H1 (cell line): ENCODE results near the gene HOXA10. TPM values are rescaled to one million over a fixed set of nuclear protein-coding genes. Genes with fewer than 3 reads are reported as not detected.
A peak's percentile ranks its signal among the peaks of the same experiment; 100 is the strongest.

Experiments
- CTCF ChIP-seq, 3 experiments: IDR thresholded peaks; 1 replicate in 2 of 3; 2 replicates in 1 of 3; pipeline versions ENCODE4 v1.5.1 to v1.6.1; 2011; ENCODE audit warnings: low read length in 3 of 3, mild to moderate bottlenecking in 3 of 3, inconsistent platforms in 2 of 3, low read depth in 1 of 3, moderate library complexity in 1 of 3; ENCODE audit not compliant: insufficient read depth in 1 of 3; ENCODE audit errors: control extremely low read depth in 1 of 3
- GABPA ChIP-seq: IDR thresholded peaks from 2 replicates; pipeline ENCODE4 v1.6.1; 2011; ENCODE audit warnings: mild to moderate bottlenecking, low read length, moderate library complexity, borderline replicate concordance; ENCODE audit not compliant: insufficient read depth
- MAX ChIP-seq: IDR thresholded peaks from 2 replicates; pipeline ENCODE4 v1.6.1; 2012; ENCODE audit warnings: inconsistent platforms
- RAD21 ChIP-seq, 2 experiments: IDR thresholded peaks in 1 of 2; conservative IDR thresholded peaks in 1 of 2; 2 replicates each; pipeline ENCODE4 v1.6.1; 2011; ENCODE audit warnings: low read depth in 2 of 2, low read length in 2 of 2, improper control_type of control experiment in 1 of 2, inconsistent platforms in 1 of 2, mild to moderate bottlenecking in 1 of 2, moderate library complexity in 1 of 2
- SAP30 ChIP-seq: fragments of 300-600 bp; sonication (generic); IDR thresholded peaks from 2 replicates; pipeline ENCODE4 v1.7.1; 2012; ENCODE audit warnings: low read length, moderate library complexity, mild to moderate bottlenecking, inconsistent platforms; ENCODE audit not compliant: insufficient read depth, insufficient replicate concordance
- SUZ12 ChIP-seq: fragments of 200-600 bp; sonication (generic); IDR thresholded peaks from 2 replicates; pipeline ENCODE4 v1.6.1; 2012; ENCODE audit warnings: mild to moderate bottlenecking, inconsistent platforms, low read length, moderate library complexity, mixed read lengths
- TCF12 ChIP-seq: IDR thresholded peaks from 2 replicates; pipeline ENCODE4 v1.6.1; 2011; ENCODE audit warnings: low read depth, mild to moderate bottlenecking, low read length
- polyA plus RNA-seq, 7 experiments: library from polyadenylated mRNA; depleted of rRNA in 3 of 7; stranded (reverse) in 5 of 7; unstranded in 2 of 7; fragments of >200 nt in 5 of 7; fragments of 200-250 nt in 2 of 7; gene quantifications; 1 replicate in 5 of 7; 2 replicates in 1 of 7; 4 replicates in 1 of 7; pipeline versions ENCODE4 v1.2.1 to v1.2.3, GENCODE V29; 2011 to 2013; ENCODE audit warnings: missing spikeins in 2 of 7, mixed read lengths in 2 of 7
- total RNA-seq: library from RNA; stranded (reverse); fragmentation: NEBNext Ultra II Directional; extraction: Animal tissue kit (Norgen Biotek cat#: 25700); gene quantifications from 2 replicates; pipeline ENCODE4 v1.2.1, GENCODE V29; 2021

Gene HOXA10
- total and polyA plus RNA-seq, 2 of the 8 experiments (the other 6 are each of a cell fraction or from before 2014, with no cell fraction given) = not detected

- peak; percentile 48 to 66 for TF ChIP-seq RAD21 (IDR thresholded peaks at IDR 0.05 in 1 of 2, conservative IDR thresholded peaks at IDR 0.05 in 1 of 2; ENCODE audit: low read depth in 2 of 2, low read length in 2 of 2)
- peak; percentile 69; the same call in 1 of the 2 replicates for TF ChIP-seq TCF12
- TF ChIP-seq CTCF (IDR thresholded peaks at IDR 0.05; ENCODE audit: control extremely low read depth in 1 of 3, insufficient read depth in 1 of 3, low read depth in 1 of 3, low read length in 3 of 3) = peak in 2 of 3 experiments; percentile 78 to 83; a peak in 3 of 4 replicates
- peak; percentile 51 for TF ChIP-seq SUZ12
- TF ChIP-seq MAX = peak; percentile 23
- no peak for TF ChIP-seq SAP30
- 0 out of 2 replicates have a peak, but pooled peaks have one; percentile 17 for TF ChIP-seq GABPA
These were observed 23.4 kb downstream of the HOXA10 start (continued) for GRCh38 chr7:27150568-27151340.
